DMS153 (cell line): ENCODE measurements around the gene SLC25A15.
"Not testable (repeated sequence)": the region's sequence is repeated elsewhere in the genome, so short reads cannot be mapped to it uniquely, and the experiment has no call there.

Experiments used
- DNase-seq: peaks from one replicate; lab custom pipeline; 2025; lab: John Stamatoyannopoulos, UW

The SLC25A15 gene

DNA sequence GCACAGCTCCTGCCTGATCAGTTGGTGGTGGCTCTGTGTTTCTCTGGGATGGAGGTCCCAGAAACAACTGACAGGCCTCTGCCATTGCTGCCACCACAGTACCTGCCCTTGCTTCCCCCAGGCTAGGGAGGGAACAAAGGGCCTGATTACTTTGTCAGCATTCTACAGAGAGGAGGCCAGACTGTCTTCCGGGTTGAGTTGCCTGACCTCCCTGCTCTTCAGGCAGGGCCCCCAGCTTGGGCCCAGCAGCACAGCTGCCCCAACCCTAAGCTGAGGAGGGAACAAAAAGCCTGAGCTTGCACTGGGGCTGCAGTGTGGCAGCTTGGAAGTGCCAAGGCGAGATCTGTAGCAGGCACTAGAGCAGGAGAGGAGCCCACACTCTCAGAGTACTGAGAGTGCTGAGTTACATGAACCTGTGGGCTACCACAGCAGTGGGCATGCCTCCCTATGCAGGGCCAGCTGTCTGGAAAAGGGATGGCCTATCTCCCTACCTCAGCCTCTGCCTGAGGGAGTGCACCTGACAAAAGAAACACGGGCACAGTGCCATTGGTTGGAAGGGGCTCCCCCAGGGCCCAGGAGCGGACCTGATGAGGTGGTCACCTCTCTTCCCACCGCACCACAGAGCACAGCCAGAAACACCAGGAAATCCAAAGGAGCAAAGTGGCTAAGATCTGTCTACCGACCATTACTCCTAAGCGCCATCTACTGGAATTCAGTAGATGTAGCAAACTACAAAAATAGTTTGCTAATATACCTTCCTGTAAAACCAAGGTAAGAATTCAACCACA is 24.4 kb downstream of the SLC25A15 start:
- no peak for DNase-seq

DNA sequence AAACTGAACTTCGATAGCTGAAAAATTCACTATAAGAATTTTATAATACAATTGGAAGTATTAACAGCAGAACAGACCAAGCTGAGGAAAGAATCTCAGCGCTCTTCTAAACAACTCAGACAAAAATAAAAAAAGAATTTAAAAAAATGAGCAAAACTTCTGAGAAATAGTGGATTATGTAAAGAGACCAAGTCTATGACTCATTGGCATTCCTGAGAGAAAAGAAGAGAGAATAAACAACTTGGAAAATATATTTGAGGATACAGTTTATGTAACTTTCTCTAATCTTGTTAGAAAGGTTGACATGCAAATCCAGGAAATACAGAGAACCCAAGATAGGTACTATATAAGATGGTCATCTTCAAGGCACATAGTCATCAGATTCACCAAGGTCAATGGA is 25.4 kb downstream of the SLC25A15 start:
- no peak for DNase-seq

- no peak for DNase-seq
Measured at GRCh38 chr13:40818926-40819325, 29.5 kb downstream of the SLC25A15 start.

DNA sequence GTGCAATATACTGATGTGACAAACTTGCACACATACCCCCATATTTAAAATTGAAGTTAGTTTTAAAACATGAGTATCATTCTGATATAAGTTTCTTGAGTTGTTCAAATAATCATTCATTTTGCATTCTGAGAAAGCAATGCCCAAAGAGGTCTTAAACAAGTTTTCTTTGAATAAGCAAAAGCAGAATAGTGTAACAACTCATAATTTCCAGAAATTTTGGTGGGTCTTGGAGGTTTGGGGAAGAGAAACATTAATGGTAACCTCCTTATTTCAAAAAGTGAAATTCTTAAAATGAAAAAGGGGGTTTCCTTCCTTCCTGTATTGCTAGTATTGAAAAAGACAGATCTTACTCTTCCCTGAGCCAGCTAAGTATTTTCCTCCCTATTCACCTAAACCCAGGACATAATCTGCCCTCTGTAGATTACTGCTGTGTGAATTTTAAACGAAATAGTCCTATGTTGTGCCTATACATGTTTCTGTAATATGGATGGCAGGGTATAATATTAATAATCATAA is 30.4 kb downstream of the SLC25A15 start:
- no peak for DNase-seq

DNA sequence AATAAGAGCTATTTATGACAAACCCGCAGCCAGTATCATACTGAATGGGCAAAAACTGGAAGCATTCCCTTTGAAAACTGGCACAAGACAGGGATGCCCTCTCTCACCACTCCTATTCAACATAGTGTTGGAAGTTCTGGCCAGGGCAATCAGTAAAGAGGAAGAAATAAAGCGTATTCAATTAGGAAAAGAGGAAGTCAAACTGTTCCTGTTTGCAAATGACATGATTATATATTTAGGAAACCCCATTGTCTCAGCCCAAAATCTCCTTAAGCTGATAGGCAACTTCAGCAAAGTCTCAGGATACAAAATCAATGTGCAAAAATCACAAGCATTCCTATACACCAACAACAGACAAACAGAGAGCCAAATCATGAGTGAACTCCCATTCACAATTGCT is 50.3 kb downstream of the SLC25A15 start:
- DNase-seq, result not testable (repeated sequence)

GRCh38 chr13:40840955-40841354 is 51.5 kb downstream of the SLC25A15 start:
- DNase-seq, result not testable (repeated sequence)
